NOMO-1 treated with DMSO at 0.1 percent for 48 hours (cell line): Measurements from ENCODE around the gene TUFT1.
A peak's percentile ranks its signal among the peaks of the same experiment; 100 is the strongest.

Experiments used
- DNase-seq: peaks from one replicate; lab custom pipeline; 2025; ENCODE audit not compliant: unreplicated experiment; lab: John Stamatoyannopoulos, UW

The TUFT1 gene

DNA sequence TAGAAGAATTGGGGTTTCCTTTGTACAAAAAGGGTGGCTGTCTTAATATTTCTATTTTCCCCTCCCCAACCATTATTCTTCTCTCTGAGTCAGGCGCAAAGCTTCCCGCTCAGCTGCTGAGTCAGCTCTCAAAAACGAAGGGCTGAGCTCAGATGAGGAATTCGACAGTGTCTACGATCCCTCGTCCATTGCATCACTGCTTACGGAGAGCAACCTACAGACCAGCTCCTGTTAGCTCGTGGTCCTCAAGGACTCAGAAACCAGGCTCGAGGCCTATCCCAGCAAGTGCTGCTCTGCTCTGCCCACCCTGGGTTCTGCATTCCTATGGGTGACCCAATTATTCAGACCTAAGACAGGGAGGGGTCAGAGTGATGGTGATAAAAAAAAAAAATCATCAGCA lies 3.0 kb upstream of the TUFT1 start:
- no peak for DNase-seq

DNA sequence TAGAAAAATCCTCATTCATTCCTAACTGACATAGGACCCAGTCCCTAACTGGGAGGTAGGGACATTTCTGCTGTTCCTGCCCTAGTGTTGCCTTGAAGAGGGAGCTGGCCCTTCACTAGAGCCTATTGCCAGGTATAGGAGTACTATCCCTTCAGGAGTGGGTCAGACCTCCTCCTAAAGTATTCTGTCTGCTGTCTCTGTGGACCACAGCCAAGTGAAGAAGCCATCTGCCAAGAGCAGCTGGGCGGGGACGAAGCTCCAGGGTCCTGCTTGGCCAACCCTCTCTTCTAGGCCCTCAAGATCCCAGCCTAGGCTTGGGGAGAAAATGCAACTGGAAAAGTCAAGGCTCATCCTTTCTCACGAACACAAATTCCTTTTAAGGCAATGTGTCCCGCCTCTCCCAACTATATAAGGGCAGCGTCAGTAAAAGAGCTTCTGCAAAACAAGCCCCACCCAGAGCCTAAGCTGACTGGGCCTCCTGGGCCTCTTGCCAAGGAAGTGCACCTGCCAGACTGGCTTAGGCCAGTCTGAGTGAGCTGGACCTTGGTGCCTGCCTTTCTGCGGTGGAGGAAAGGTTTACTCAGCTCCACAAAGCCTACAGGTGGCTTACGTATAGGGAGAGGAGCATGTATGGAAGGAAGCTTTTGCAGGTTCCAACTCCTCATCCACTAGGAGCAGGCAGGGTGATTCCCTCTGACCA lies 638 bp upstream of the TUFT1 start:
- peak; percentile 71 for DNase-seq

DNA sequence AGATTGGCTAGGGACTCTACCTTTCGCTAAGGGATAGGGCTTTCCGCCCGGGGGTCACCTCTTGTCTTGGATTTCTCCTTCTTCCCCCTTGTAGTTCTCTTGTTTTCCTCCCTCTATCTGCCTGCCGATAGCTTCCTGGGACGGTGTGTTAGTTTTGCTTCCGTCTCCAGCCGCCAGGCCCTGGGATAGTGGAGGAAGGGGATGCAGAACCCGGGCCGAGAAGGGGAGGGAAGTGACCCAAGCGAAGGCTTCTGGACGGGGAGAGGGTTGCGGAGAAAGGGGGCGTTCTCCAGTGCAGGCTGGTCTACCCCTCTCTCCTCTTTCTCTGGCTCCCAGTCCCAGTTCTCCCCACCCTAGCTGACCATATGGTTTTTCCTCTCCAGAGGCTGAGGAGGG lies 871 bp downstream of the TUFT1 start:
- DNase-seq = peak; percentile 5

DNA sequence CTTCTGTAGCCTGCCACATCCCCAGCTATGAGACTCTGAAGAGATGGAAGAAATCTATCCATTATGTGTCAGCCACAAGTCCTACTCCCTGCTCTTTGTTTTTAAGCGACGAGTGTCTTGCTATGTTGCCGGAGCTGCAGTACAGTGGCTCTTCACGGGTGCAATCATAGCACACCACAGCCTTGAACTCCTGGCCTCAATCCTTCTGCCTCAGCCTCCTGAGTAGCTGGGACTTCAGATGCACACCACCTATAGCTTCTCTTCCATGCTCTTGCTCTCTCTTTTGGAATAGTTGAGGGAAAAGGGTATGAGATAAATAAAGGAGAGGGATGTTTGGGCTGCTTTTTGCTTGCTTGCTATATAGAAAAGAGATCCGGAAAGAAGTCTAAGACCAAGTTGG lies 1.6 kb downstream of the TUFT1 start:
- no peak for DNase-seq

DNA sequence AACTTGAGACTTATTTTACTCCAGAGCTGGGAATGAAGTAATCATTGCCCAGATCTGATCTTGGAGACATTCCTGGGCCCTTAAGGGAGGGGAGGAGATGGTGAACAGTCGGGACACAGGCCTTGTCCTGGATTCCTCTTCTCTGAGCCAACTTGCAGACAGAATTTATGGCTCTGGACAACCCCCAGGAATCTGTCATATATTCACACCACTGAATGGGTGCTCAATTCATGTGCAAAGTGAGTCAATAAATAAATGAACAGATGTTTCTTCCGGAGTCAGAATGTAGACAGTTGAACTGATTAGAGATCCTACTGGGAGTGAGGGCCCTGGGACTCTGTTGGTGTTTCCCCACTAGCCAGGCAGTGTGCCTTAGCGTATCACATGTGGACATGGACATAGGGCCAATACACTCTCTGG lies 2.6 kb downstream of the TUFT1 start:
- DNase-seq = no peak

DNA sequence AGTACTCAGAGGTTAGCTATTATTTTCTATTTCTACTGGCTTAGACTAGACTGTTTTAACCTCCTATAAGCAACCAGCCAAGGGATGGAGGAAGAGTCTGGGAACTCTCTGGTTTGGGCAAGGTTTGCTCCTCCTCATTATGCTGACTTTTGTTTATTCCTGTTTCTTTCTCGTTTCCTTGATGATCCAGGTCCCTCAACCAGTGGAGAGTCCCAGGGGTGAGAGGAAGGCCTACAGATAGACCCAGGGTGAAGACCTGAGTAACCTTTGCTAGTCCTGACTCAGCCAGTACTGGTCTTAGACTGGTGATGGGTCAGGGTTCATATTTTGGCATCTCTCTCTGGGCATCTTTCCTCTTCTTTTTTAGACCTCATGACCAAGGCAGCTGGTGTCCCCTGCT lies 5.4 kb downstream of the TUFT1 start:
- DNase-seq = no peak

DNA sequence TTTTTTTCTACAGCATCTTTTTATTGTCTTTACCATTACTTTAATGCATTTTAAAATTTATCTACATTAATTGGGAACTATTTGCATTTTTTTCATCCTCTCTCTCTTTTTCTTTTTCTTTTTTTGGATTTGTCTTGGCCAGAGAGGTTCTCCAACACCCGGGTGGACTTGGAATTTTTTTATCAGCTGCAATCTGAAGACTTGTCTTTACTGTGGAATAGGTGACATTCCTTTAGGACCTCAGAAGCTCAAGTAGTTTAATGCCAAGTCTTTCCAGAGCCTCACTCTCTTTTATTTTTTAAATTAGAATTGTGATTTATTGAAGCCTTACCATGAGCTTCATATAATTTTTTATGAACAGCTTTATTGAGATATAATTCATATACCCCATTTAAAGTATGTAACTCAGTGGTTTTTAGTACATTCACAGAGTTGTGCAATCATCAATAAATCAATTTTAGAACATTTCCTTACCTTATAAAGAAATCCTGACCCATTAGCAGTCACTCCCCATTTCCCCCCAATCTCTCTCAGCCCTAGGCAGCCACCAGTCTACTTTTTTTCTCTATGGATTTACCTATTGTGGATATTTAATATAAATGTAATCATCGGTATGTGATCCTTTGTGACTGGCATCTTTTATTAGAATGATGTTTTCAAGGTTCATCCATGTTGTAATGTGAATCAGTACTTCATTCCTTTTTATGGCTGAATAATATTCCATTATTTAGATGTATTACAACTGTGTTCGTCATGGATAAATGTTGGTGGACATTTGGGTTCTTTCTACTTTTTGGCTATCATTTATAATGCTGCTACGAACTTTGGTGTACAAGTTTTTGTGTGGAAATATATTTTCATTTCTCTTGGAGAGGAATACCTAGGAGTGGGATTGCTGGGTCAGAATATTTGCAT lies 6.2 kb downstream of the TUFT1 start:
- DNase-seq = no peak

DNA sequence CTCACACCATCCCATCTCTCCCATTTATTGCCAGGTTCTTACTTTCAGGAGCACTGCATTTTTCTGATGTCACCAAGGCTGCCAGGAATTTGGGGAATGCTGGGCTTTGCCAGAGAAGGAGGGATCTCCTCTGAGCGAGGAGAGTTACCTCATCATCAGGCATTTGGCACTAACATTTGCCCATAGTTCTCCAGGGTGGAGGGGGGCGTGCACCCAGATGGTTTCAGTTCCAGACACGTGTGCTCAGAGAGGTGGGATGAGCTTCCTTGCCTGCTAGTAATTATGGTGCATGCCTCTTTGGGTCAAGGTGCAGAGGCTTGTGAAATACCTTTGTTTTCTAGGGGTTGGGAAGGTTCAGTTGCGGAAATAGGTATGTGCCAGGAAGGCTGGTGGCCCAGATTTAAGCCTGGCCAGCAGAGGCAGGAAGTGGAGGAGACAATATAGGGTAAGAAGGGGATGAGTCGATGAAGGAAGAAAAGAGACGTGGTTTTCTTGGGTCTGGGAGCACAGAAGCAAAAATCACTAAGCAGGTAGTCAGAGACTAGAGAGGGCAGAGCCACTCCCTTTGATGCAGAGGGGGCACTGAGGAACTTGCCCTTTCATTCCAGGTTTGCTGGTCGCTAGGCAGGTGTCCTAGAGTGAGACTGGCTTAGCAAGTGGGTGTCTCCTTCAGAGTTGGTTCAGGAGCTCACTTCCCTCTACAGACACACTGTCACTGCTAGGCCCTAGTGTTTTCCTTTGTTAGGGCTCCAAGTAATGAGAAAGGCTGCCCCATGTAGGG lies 7.2 kb downstream of the TUFT1 start:
- no peak for DNase-seq

DNA sequence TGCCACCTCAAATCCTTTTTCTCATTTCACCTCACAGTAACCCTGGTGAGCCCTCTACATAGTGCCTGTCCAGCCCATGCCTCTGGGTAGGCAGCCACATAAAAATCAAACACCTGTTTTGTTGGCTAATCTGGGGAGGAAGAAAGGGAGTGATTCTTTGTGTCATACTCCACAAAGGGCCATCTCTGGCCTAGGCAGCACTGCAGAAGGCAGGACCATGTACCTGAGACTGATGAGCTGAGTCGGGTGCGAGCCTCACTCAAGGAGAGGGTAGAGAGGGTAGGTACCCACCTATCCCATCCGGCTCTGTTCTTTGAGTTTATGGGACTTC lies 7.8 kb downstream of the TUFT1 start:
- DNase-seq = no peak

DNA sequence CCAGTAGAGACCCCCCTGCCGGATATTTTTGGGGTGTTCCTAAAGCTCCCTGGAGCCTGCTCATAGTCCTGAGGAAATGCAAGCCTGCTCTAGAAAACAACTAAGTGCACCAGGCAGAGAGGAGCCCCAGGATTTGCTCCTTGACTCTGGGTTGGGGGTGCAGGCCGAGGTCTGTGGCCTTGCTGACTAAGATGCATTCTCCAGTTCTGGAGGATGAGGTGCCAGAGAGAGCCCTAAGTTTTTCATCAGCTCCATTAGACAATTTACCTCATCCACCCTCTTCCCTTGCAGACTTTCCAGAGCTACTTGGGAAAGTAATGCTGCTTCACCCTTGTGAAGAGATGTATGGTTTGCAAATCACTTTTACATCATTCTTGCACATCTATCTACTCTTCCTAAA lies 9.1 kb downstream of the TUFT1 start:
- DNase-seq = no peak

DNA sequence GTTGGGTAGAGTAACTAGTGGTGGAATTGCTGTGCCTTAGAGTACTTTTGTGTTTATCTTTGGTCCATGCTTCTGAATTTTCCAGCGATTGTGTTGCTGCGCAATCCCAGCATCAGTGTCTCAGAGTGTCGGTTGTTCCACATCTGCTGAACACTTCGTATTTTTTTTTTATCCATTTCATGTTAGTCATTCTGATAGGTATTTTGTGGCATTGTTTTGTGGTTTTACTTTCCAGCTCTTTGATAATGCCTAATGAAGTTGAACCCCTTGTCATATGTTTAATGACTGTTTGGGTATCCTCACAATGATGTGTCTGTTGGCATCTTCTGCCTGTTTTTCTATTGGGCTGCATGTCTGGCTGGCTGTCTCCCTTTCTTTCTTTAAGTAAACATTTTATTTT lies 13.6 kb downstream of the TUFT1 start:
- DNase-seq = no peak

DNA sequence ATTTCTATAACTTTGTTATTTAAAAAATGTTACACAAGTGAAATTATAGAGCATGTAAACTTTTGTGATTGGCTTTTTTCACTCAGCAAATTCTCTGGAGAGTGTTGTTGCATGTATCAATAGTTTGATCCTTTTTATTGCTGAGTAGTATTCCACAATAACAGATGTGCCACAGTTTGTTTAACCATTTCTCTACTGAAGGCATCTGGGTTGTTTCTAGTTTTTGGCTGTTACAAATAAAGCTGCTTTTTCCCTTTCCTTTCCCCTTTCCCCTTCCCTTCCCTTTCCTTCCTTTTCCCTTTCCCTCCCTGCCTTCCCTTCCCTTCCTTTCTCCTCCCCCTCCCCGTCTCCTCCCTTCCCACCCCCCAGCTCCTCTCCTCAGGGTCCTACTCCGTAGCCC lies 15.9 kb downstream of the TUFT1 start:
- no peak for DNase-seq

DNA sequence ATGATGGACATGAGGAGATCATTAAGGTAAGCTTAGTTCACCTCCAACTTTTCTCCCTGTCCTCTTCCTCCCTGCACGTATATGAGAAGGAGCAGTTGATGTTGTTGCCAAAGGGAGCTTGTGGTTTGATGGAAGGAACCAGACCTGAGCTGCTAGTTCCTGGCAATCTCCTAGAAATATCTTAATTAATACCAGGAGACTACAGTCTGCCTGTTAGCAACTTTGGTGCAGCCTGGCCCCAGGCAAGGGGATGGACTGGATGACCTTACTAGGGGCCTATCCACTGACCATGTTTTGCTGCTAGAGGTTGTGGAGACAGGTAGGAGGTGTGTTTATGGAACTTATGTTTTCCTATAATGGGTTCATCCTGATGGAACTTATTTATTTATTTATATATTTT lies 22.6 kb downstream of the TUFT1 start:
- DNase-seq = no peak

DNA sequence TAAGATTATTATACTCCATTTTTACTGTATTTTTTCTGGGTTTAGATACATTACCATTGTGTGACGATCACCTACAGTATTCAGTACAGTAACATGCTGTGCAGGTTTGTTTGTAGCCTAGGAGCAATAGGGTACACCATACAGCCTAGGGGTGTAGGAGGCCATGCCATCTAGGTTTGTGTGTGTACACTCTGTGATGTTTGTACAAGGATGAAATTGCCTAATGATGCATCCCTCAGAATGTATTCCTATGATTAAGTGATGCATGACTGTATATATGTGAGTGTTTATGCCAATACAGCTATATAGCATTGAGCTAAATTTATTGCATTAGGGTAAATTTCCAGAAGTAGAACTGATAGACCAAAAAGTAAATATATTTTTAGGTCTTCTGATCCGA lies 23.3 kb downstream of the TUFT1 start:
- DNase-seq = no peak

DNA sequence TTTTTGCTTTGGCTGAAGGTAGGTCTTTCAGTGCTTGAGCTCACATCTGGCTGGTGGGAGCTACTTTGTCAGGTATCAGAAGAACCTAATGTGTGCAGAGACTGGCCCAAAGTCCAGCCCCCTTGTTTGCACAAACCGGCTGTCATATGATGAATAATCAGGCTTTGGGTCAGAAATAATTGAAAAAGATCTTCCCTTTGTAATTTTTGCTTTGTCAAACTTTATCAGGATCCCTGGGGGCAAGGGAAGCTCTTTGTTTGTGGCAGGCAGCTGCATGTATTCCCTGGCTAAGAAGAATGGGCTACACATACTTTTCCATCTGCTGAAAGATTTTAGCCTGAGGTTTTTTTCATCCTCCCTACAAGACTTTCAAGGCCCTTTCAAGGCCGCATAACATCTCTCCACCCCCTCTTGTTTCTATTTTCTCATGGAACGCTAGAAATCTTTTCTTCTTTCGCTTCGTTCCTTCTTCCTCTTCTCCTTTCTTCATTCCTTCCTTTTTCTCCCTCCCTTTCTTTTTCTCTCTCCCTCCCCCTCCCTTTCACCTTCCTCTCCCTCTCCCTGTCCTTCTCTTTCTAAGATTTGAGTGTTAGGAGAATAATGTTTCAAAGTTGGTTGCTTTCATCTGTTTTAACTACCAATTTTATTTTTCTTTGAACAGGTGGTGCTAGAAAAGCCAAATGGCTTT lies 25.5 kb downstream of the TUFT1 start:
- DNase-seq = no peak

DNA sequence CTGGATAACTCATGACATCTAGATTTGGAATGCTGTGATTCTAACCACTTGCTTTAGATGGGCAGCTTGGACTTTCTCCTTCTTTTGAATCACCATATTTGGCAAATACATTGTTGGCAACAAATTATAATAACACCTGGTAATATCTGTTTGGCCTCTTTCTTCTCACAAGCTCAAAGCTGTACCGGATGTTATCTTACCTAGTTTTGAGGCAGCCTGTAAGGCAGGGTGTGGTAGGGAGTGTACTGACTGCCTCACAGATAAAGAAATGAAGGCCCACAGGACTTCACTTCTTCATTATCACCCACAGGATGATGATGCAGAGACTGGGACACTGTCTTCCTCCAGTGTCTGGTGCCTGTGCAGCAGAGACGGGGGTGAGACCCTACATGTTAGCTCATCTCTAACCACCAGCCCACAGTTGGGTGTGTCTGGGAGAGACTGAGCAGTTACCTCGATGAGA lies 28.5 kb downstream of the TUFT1 start:
- no peak for DNase-seq

DNA sequence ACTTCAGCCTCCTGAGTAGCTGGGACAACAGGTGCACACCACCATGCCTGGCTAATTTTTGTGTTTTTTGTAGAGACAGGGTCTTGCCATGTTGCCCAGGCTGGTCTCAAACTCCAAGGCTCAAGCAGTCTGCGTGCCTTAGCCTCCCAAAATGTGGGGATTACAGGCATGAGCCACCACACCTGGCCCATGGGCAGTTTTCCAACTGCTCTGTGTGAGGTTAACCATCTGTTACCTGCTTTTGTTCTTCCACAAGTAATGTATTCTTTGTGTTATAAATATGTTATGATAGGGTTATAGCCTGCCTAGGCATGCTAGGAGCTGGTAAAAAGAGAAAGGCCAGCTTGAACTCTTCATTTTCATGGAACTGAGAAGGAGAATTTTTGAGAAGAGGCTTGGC lies 30.7 kb downstream of the TUFT1 start:
- DNase-seq = no peak

DNA sequence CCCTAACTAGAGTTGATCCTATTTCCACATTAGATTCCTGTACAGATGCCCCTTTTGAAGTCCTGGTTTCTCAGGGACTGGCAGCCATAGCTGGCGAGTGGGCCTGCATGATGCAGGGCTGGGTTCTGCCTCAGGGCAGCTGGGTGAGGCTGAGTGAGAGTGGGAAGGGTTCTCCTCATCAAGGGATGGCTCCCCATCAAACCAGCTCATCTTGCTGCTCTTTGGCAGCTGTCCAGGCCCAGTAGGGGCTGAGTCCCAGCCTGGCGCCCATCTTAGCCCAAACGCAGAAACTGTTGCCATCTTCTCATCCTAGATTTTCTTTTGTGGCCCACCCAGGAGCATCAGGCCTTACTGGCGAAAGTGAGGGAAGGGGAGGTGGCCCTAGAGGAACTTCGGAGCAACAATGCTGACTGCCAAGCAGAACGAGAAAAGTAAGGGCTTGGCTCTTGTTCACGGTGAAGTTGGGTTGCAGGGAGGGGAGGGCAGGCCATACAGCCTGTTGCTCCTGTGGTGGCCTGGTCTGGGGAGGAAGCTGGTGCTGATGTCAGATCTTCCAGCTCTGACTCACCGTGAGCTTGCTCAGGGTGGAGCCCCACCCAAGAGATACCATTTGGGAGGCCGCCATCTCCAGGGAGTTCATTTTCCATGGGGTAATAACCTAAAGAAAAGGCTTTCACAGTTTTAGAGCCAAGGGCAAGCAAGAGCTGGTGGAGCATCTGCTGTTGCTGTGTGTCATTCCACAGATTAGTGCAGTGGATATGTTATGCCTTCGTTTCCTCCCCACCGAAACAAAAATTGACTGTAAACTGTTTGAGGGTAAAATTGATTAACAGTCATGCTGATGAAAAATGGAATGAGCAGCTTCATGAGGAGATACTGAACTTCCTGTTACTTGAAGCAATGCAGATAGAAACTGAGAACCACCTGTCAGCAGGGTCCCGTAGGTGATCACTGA lies 34.7 kb downstream of the TUFT1 start:
- no peak for DNase-seq

DNA sequence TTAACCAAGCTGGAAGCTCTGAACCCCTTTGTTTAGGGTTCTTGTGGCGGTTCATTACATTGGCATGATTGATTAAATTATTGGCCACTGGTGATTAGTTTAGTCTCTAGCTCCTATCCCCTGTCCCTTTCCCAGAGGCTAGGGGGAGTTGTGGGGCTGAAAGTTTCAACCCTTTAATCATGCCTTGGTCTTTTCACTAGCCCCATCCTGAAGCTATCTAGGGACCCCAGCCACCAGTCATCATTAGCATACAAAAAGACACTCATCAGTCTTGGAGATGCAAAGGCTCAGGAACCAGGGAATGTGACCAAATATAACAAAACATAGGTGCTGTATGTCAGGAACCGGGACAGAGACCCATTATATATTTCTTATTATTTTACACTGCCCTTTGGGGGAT lies 37.1 kb downstream of the TUFT1 start:
- DNase-seq = no peak

DNA sequence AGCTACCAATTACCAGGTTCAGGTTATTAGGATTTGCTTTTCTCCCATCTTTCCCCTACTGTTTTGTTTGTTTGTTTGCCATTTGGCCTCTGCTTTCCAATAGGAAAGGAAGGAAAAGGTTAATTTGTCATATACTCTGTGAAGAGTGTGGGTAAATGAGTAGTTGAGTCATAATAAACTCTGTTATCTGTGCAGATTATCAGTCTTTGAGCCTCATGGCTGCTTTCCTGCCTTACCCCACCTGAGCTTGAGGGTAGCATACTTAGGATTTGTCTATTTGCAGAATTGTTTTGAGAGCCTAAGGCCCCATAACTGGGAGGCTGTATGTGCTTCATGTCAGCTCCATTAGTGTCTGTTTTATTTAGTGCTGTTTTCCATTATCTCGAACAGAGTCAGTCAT lies 38.8 kb downstream of the TUFT1 start:
- DNase-seq = no peak
